Gastroesophageal sphincter (tissue), 3 donors: Measurements from ENCODE around the gene SLC24A5.

Experiments used
- CTCF ChIP-seq, 4 experiments: fragments of 200-600 bp in 2 of 4; fragments of 450-650 bp in 2 of 4; sonication (generic) in 1 of 4; IDR thresholded peaks; one replicate each; pipeline ENCODE4 v1.5.1; 2017 to 2019; ENCODE audit warnings: antibody characterized with exemption in 4 of 4, mild to moderate bottlenecking in 2 of 4, moderate library complexity in 2 of 4
- EP300 ChIP-seq: sonication (generic); formaldehyde crosslinking; IDR thresholded peaks from one replicate; pipeline ENCODE4 v1.6.1; 2017; ENCODE audit warnings: antibody characterized with exemption, mild to moderate bottlenecking
- POLR2A ChIP-seq, 2 donors: fragments of 450-650 bp; IDR thresholded peaks; one replicate each; pipeline ENCODE4 v1.6.1; 2017; ENCODE audit warnings: antibody characterized with exemption in 2 of 2, mild to moderate bottlenecking in 2 of 2, moderate library complexity in 1 of 2
- POLR2AphosphoS5 ChIP-seq: sonication (generic); formaldehyde crosslinking; IDR thresholded peaks from one replicate; pipeline ENCODE4 v1.6.1; 2017; ENCODE audit warnings: antibody characterized with exemption

GRCh38 chr15:48112242-48112641 lies 8.5 kb upstream of the SLC24A5 start:
- TF ChIP-seq POLR2A (IDR thresholded peaks at IDR 0.05): no peak
- TF ChIP-seq CTCF (IDR thresholded peaks at IDR 0.05): peak; percentile 10 to 61 (median 43)
- no peak for TF ChIP-seq POLR2AphosphoS5
- no peak for TF ChIP-seq EP300
